NT2/D1 (cell line): ENCODE measurements around the gene CKLF.

Experiments used
- DNase-seq: peaks from one replicate; pipeline ENCODE4 v3.0.0-alpha.2; 2011; ENCODE audit warnings: low read depth, low spot score
- H3K27me3 ChIP-seq: 2 replicates; pipeline ENCODE4 v1.6.0; 2011; ENCODE audit warnings: mild to moderate bottlenecking; ENCODE audit not compliant: insufficient read length, insufficient read depth
- H3K36me3 ChIP-seq: 2 replicates; pipeline ENCODE4 v1.6.1; 2011; ENCODE audit warnings: mild to moderate bottlenecking, low read length, mixed read lengths; ENCODE audit not compliant: insufficient read depth, insufficient read length
- H3K4me1 ChIP-seq: 2 replicates; pipeline ENCODE4 v1.5.1; 2011; ENCODE audit not compliant: insufficient read depth, insufficient read length
- H3K4me3 ChIP-seq: 2 replicates; pipeline ENCODE4 v1.5.1; 2011; ENCODE audit warnings: low read depth; ENCODE audit not compliant: insufficient read length
- H3K9ac ChIP-seq: 2 replicates; pipeline ENCODE4 v1.6.0; 2011; ENCODE audit warnings: low read depth; ENCODE audit not compliant: insufficient read length
- H3K9me3 ChIP-seq: 2 replicates; pipeline ENCODE4 v1.5.1; 2011; ENCODE audit warnings: mild to moderate bottlenecking, low read length; ENCODE audit not compliant: insufficient read depth
- SUZ12 ChIP-seq: IDR thresholded peaks from 2 replicates; pipeline ENCODE4 v1.6.1; 2011; ENCODE audit not compliant: insufficient read length, insufficient read depth; ENCODE audit errors: extremely low read depth
- YY1 ChIP-seq: IDR thresholded peaks from 2 replicates; pipeline ENCODE4 v1.6.1; 2011; ENCODE audit not compliant: insufficient read length, insufficient read depth
- ZNF274 ChIP-seq: IDR thresholded peaks from 2 replicates; pipeline ENCODE4 v1.6.1; 2011; ENCODE audit warnings: mild to moderate bottlenecking, low read depth, low read length

CKLF gene

DNA sequence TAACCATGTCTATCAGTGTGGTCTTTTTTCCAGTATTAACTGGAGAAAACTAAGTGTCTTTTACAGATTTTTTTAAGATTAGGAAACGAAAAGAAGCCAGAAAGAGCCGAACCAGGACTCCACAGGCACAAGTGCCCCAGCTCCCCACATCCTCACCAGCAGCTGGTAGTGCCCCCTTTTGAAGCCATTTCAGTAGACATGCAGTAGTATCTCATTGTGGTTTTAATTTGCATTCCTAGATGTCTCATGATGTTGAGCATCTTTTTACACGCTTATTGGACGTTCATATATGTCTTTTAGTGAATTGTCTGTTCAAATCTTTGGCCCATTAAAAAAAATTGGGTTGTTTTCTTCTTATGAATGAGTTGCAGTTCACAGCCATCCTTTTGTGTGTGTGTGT, 47.4 kb downstream of the CKLF start:
- Histone ChIP-seq H3K9ac (no peak overlapping the region), H3K4me1 (no peaks in the 10 kb centered on the region), H3K9me3 (peaks cover 12% of the 10 kb centered on the region; the same call in 1 of the 2 replicates), H3K36me3 (no peaks in the 10 kb centered on the region), H3K27me3 (peaks cover 5% of the 10 kb centered on the region), H3K4me3 (no peak overlapping the region)
- no peak for TF ChIP-seq YY1
- no peak for TF ChIP-seq SUZ12
- no peak for TF ChIP-seq ZNF274
- DNase-seq = no peak

DNA sequence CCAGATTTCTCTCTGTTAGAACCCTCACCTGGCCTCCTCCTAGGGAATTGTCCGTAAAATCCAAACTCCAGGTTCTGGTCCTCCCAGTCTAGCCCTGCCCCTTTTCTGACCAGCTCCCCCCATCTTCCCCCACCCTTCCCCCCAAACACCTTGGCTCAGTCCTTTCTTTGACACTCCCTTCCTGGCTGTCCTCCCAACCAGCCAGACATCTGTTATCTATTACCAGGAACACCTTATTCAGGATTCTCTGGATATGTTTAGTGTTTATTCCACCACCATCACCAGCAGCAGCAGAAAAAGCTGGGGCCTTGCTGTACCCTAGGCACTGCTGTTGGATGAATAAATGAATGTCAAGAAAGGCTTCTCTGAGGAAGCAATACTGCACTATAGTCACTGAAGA, 48.1 kb downstream of the CKLF start:
- TF ChIP-seq YY1 (no peak), ZNF274 (no peak), SUZ12 (no peak)
- Histone ChIP-seq H3K9me3 (peaks cover 12% of the 10 kb centered on the region; the same call in 1 of the 2 replicates), H3K36me3 (no peaks in the 10 kb centered on the region), H3K9ac (no peak overlapping the region), H3K4me1 (no peaks in the 10 kb centered on the region), H3K4me3 (no peak overlapping the region), H3K27me3 (peaks cover 5% of the 10 kb centered on the region)
- no peak for DNase-seq

DNA sequence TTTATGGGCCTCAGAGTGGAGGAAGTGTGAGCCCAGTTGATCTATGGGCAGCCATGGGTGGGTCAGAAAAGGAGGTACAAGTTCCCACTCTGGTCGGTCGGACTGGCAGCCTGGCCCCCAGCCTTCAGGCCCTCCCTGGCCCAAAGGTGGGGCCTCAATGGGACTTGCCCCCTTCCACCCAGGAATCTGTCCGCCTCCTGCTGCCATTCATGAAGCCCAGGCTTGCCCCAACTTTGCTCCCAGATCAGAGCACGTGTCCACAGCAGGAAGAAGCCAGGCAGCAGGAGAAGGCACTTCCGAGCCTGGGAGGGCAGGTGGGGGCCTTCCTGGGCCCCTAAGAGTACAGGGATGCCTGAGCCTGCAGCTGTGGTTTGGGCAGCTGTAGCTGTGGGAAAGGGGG, 49.1 kb downstream of the CKLF start:
- H3K4me3 ChIP-seq = no peak overlapping the region
- H3K9me3 ChIP-seq = peaks cover 12% of the 10 kb centered on the region; the same call in 1 of the 2 replicates
- peaks cover 6% of the 10 kb centered on the region for H3K4me1 ChIP-seq
- DNase-seq = no peak
- H3K9ac ChIP-seq = no peak overlapping the region
- H3K27me3 ChIP-seq = peaks cover 5% of the 10 kb centered on the region
- H3K36me3 ChIP-seq = peaks cover 6% of the 10 kb centered on the region
- no peak for TF ChIP-seq YY1
- no peak for TF ChIP-seq SUZ12
- TF ChIP-seq ZNF274 = no peak

- Histone ChIP-seq H3K4me1 (peaks cover 17% of the 10 kb centered on the region), H3K9ac (peak overlapping the region; percentile 76), H3K27me3 (peaks cover 5% of the 10 kb centered on the region), H3K4me3 (peak overlapping the region; percentile 57), H3K9me3 (peaks cover 12% of the 10 kb centered on the region; the same call in 1 of the 2 replicates), H3K36me3 (peaks cover 26% of the 10 kb centered on the region)
- peak; percentile 42 for DNase-seq
- TF ChIP-seq SUZ12 = no peak
- TF ChIP-seq YY1 = no peak
- no peak for TF ChIP-seq ZNF274
These were observed 51.4 kb downstream of the CKLF start for GRCh38 chr16:66603537-66604375.

GRCh38 chr16:66604376-66605176, 52.2 kb downstream of the CKLF start, which contains the start of gene CMTM3:
Gene CMTM3 (plus strand): TSS chr16:66604704. CDS start chr16:66604806, 102 bp downstream.
- TF ChIP-seq YY1 (no peak), ZNF274 (no peak), SUZ12 (no peak)
- H3K4me1 ChIP-seq = peaks cover 24% of the 10 kb centered on the region
- H3K4me3 ChIP-seq = peak within 1 kb of the TSS; percentile 69

DNA sequence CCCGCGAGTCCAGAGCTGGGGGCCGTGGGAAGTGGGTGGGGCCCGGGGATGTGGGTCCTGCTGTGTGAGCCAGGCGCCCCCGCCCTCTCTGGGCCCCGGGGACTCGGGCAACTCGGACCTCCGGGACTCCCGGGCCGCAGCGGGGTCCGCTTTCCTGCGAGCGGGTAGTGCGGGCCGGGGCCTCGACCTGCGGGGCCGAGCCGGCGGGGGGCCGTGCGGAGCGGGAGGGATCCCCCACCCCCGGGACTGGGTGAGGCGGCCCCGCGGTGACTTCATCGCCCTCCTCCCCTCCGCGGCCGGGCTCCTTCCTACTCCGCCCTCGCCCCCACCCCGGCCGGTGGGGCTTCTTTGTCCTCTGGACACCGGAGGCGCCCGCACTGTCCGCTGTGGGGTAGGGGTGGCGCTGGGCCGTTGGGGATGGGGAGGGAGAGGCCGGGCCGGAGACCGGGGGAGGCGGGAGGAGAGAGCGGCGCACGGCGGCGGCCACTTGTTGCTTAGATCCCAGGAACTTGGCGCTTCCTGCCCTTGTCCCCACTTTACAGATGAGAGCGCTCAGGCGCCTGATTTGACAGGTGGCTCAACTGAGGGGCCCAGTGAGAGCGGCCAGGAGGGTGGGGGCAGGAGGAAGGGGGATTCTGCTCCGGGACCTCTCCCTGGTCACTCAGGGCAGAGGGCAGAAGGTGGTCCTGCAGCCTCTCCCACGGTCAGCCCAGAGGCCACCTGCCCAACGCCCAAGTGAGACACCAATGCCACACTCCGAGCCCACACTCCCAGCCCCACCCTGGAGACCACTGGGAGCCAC, 53.0 kb downstream of the CKLF start:
- peaks cover 12% of the 10 kb centered on the region; the same call in 1 of the 2 replicates for H3K9me3 ChIP-seq
- H3K9ac ChIP-seq = peak overlapping the region; percentile 86
- H3K4me1 ChIP-seq = peaks cover 31% of the 10 kb centered on the region
- H3K4me3 ChIP-seq = peak overlapping the region; percentile 69
- no peak for TF ChIP-seq SUZ12
- no peak for TF ChIP-seq YY1
- no peak for TF ChIP-seq ZNF274
- DNase-seq = peak; percentile 33
- H3K36me3 ChIP-seq = peaks cover 42% of the 10 kb centered on the region
- peaks cover 5% of the 10 kb centered on the region for H3K27me3 ChIP-seq

More at GRCh38 chr16:66604376-66605176, 52.2 kb downstream of the CKLF start, which contains the start of gene CMTM3:
- Histone ChIP-seq H3K9ac (peak within 1 kb of the TSS; percentile 86), H3K9me3 (peaks cover 12% of the 10 kb centered on the region; the same call in 1 of the 2 replicates), H3K36me3 (peaks cover 34% of the 10 kb centered on the region), H3K27me3 (peaks cover 5% of the 10 kb centered on the region)
- peak; percentile 60 for DNase-seq
